Natural killer cell (primary cell): ENCODE data around the gene RBM33. TPM values are rescaled to one million over a fixed set of nuclear protein-coding genes. Genes with fewer than 3 reads are reported as not detected.

Source experiments
- ATAC-seq, 3 donors: fragments of 150-1000 bp in 2 of 3; fragments of 200-7000 bp in 1 of 3; cut with Tn5 transposase; 1 replicate in 1 of 3; 2 replicates in 2 of 3; pipeline ENCODE4 v1.10.0; 2021; ENCODE audit warnings: mild to moderate bottlenecking in 2 of 3, moderate library complexity in 2 of 3
- DNase-seq, 2 donors: peaks; one replicate each; pipeline versions ENCODE4 v3.0.0 to v3.0.0-alpha.2; 2013 to 2021; ENCODE audit warnings: mixed read lengths in 1 of 2
- H3K27ac ChIP-seq: one replicate; pipeline ENCODE4 v1.5.1; 2013; ENCODE audit warnings: mild to moderate bottlenecking, low read length
- H3K27me3 ChIP-seq: one replicate; pipeline ENCODE4 v1.6.1; 2013; ENCODE audit warnings: low read length; ENCODE audit not compliant: control insufficient read depth, insufficient read depth
- H3K36me3 ChIP-seq: one replicate; pipeline ENCODE4 v1.6.1; 2013; ENCODE audit warnings: low read length; ENCODE audit not compliant: control insufficient read depth, insufficient read depth
- H3K4me1 ChIP-seq: one replicate; pipeline ENCODE4 v1.6.1; 2013; ENCODE audit warnings: low read length; ENCODE audit not compliant: control insufficient read depth, insufficient read depth
- H3K4me3 ChIP-seq: one replicate; pipeline ENCODE4 v1.5.1; 2013; ENCODE audit warnings: low read length
- H3K9me3 ChIP-seq: one replicate; pipeline ENCODE4 v1.6.1; 2013; ENCODE audit warnings: low read length; ENCODE audit not compliant: control insufficient read depth, insufficient read depth
- H3K27ac Mint-ChIP-seq, 2 donors: one replicate each; pipeline ENCODE4 v1.8.0; 2022; ENCODE audit warnings: mild to moderate bottlenecking in 2 of 2, mixed read lengths in 2 of 2, moderate library complexity in 1 of 2
- H3K27me3 Mint-ChIP-seq, 2 donors: one replicate each; pipeline ENCODE4 v1.8.0; 2022; ENCODE audit warnings: low read depth in 2 of 2, mixed read lengths in 2 of 2
- H3K36me3 Mint-ChIP-seq: one replicate; pipeline ENCODE4 v1.8.0; 2022; ENCODE audit warnings: mixed read lengths
- H3K4me1 Mint-ChIP-seq, 2 donors: one replicate each; pipeline ENCODE4 v1.8.0; 2022; ENCODE audit warnings: mixed read lengths in 2 of 2
- H3K4me3 Mint-ChIP-seq: one replicate; pipeline ENCODE4 v1.8.0; 2022; ENCODE audit warnings: mild to moderate bottlenecking, moderate library complexity, mixed read lengths
- H3K9me3 Mint-ChIP-seq, 2 donors: one replicate each; pipeline ENCODE4 v1.8.0; 2022; ENCODE audit warnings: mixed read lengths in 2 of 2
- CTCF ChIP-seq: fragments of 200-600 bp; IDR thresholded peaks from one replicate; pipeline ENCODE4 v1.8.0; 2022; ENCODE audit warnings: antibody characterized with exemption
- WGBS: methylation state at CpG from one replicate; pipeline ENCODE4 v1.1.7; 2013; ENCODE audit warnings: missing lambda C conversion rate; ENCODE audit not compliant: insufficient coverage; 5-methylcytosine and 5-hydroxymethylcytosine counted together
- intact Hi-C: fragments of 100-400 bp; cut with micrococcal nuclease; formaldehyde crosslinking; loops from one replicate; pipeline ENCODE4 v1.14.2; 2022
- total RNA-seq, 4 donors: library from RNA; stranded (reverse); fragments of 120-200 nt in 1 of 4; gene quantifications; one replicate each; pipeline versions ENCODE4 v1.2.3 to v1.2.4, GENCODE V29; 2013 to 2022

Gene RBM33
- total RNA-seq, 3 donors from 2014 or later (not counting 1 experiment from before 2014, with no cell fraction given) = 161 to 182 (median 182) TPM

- H3K4me3 Mint-ChIP-seq = no peak overlapping the region
- H3K9me3 Mint-ChIP-seq = no peaks in the 10 kb centered on the region
- Histone ChIP-seq H3K9me3 (no peaks in the 10 kb centered on the region), H3K36me3 (no peaks in the 10 kb centered on the region), H3K27ac (no peak overlapping the region), H3K27me3 (peaks cover 31% of the 10 kb centered on the region), H3K4me3 (no peak overlapping the region), H3K4me1 (peaks cover 17% of the 10 kb centered on the region)
- ATAC-seq = no peak
- intact Hi-C loops = no loop called here
- no peak overlapping the region for H3K27ac Mint-ChIP-seq
- no peaks in the 10 kb centered on the region for H3K36me3 Mint-ChIP-seq
- peaks cover 4 to 5% of the 10 kb centered on the region in 2 donors for H3K4me1 Mint-ChIP-seq
- DNase-seq = no peak
- WGBS = 15% methylated on average over 19 of the region's 19 CpGs
- TF ChIP-seq CTCF = no peak
- H3K27me3 Mint-ChIP-seq = peaks cover 26 to 46% of the 10 kb centered on the region in 2 donors
Measured at GRCh38 chr7:155807065-155807671, 162.7 kb downstream of the RBM33 start.

- H3K9me3 Mint-ChIP-seq = no peaks in the 10 kb centered on the region
- WGBS = 6% methylated on average over 33 of the region's 33 CpGs
- intact Hi-C loops = no loop called here
- Histone ChIP-seq H3K9me3 (no peaks in the 10 kb centered on the region), H3K4me1 (peaks cover 17% of the 10 kb centered on the region), H3K4me3 (no peak overlapping the region), H3K36me3 (no peaks in the 10 kb centered on the region), H3K27ac (no peak overlapping the region), H3K27me3 (peaks cover 31% of the 10 kb centered on the region)
- H3K27me3 Mint-ChIP-seq = peaks cover 29 to 48% of the 10 kb centered on the region in 2 donors
- no peak for TF ChIP-seq CTCF
- H3K36me3 Mint-ChIP-seq = no peaks in the 10 kb centered on the region
- H3K27ac Mint-ChIP-seq = no peak overlapping the region
- no peak for ATAC-seq
- DNase-seq = no peak
- H3K4me3 Mint-ChIP-seq = no peak overlapping the region
- H3K4me1 Mint-ChIP-seq = peaks cover 6% of the 10 kb centered on the region in 2 donors
Measured at GRCh38 chr7:155807789-155808548, 163.5 kb downstream of the RBM33 start.

GRCh38 chr7:155808549-155809331 is 164.3 kb downstream of the RBM33 start:
- Mint-ChIP-seq H3K27me3 (peaks cover 34 to 47% of the 10 kb centered on the region in 2 donors), H3K27ac (no peak overlapping the region), H3K9me3 (no peaks in the 10 kb centered on the region), H3K4me1 (peaks cover 6% of the 10 kb centered on the region in 2 donors), H3K36me3 (no peaks in the 10 kb centered on the region), H3K4me3 (no peak overlapping the region)
- ATAC-seq (no peak), DNase-seq (no peak)
- H3K36me3 ChIP-seq = no peaks in the 10 kb centered on the region
- intact Hi-C loops = no loop called here
- 1% methylated on average over 64 of the region's 64 CpGs for WGBS
- no peak overlapping the region for H3K4me3 ChIP-seq
- no peak overlapping the region for H3K27ac ChIP-seq
- no peak for TF ChIP-seq CTCF
- peaks cover 29% of the 10 kb centered on the region for H3K27me3 ChIP-seq
- no peaks in the 10 kb centered on the region for H3K9me3 ChIP-seq
- peaks cover 13% of the 10 kb centered on the region for H3K4me1 ChIP-seq
